GM08714 (cell line): ENCODE data around the gene PPP2CA.
"Not testable (repeated sequence)": the region's sequence is repeated elsewhere in the genome, so short reads cannot be mapped to it uniquely, and the experiment has no call there.

ENCODE experiments used
- H3K4me3 ChIP-seq: fragments of 200-500 bp; sonication (Bioruptor generic); 2 replicates; pipeline ENCODE4 v1.5.1; 2014; ENCODE audit warnings: mild to moderate bottlenecking, low read length, inconsistent platforms
- ZNF274 ChIP-seq: IDR thresholded peaks from 2 replicates; pipeline ENCODE4 v1.6.1; 2012; ENCODE audit warnings: mild to moderate bottlenecking, low read depth, low read length

PPP2CA gene

DNA sequence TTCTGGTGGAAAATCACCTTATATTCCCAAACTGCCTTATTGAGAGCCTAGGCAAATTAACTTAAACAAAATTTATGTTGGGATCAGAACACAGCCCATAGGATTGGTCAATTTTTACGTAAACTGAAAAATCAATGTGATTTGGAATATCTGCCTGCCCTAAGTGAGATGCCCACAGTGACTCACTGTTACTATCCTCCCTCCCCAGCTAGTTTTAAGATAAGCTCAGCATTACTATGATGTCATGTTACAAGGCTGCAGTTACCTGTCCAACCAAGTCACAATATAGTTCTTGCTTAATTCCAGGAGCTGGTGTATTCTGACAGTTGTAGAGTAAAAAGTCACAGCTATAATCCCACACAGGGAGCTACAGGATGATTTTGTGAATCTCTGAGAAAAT is 72.2 kb downstream of the PPP2CA start:
- TF ChIP-seq ZNF274: no peak
- H3K4me3 ChIP-seq: no peak overlapping the region

DNA sequence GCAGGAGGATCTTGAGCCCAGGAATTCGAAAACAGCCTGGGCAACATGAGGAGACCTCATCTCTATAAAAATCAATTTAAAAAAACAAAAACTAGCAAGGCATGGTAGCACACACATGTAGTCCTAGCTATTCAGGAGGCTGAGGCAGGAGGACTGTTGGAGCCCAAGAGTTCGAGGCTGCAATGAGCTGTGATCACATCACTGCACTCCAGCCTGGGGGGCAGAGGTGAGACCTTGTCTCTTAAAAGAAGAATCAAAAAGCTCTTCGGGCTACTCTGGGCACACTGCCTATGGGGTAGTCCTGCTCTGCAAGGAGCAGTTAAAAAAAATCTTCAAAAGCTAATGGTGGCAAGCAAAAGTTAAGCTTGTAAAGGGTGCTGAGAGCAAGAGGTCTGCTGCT is 72.6 kb downstream of the PPP2CA start:
- TF ChIP-seq ZNF274: no peak
- no peak overlapping the region for H3K4me3 ChIP-seq

DNA sequence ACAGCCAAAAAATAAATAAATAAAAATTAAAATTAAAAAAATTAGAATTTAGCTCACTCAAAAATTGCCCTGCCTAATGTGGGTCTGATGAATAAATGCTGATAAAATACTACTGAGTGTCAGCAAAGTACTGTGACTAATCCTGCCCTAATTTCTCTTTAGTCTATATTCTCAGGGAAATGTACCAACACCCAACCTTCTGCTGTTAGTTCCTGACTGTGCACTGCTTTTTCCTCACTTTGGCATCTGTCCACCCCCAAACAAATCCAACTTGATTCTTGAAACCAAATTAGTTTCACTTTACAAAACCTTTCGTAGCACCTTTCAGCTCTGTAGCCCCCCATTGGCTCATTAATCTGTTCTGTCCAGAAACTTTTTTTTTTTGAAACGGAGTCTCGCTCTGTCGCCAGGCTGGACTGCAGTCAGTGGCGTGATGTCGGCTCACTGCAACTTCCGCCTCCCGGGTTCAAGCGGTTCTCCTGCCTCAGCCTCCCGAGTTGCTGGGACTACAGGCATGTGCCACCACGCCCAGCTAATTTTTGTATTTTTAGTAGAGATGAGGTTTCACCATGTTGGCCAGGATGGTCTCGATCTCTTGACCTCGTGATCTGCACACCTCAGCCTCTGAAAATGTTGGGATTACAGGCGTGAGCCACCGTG is 73.6 kb downstream of the PPP2CA start:
- not testable (repeated sequence) for H3K4me3 ChIP-seq

DNA sequence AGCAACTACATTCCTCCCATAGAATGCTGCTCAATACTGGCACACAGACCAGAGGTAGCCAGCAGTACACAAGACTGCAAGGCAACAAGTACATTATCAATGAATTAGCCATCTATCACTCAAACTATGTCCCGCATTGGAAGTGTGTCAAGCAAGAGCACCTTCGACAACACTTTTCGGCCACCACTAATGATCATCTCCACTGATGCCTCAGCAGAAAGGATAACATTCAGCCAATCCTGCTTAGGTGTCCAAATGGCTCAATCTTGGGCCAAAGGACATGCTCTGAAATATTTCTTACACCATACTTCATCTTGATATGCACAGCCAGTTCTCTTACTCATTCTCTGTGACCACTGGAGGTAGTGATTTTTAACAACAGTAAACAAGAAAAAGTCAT is 74.2 kb downstream of the PPP2CA start:
- no peak overlapping the region for H3K4me3 ChIP-seq
- TF ChIP-seq ZNF274: no peak

DNA sequence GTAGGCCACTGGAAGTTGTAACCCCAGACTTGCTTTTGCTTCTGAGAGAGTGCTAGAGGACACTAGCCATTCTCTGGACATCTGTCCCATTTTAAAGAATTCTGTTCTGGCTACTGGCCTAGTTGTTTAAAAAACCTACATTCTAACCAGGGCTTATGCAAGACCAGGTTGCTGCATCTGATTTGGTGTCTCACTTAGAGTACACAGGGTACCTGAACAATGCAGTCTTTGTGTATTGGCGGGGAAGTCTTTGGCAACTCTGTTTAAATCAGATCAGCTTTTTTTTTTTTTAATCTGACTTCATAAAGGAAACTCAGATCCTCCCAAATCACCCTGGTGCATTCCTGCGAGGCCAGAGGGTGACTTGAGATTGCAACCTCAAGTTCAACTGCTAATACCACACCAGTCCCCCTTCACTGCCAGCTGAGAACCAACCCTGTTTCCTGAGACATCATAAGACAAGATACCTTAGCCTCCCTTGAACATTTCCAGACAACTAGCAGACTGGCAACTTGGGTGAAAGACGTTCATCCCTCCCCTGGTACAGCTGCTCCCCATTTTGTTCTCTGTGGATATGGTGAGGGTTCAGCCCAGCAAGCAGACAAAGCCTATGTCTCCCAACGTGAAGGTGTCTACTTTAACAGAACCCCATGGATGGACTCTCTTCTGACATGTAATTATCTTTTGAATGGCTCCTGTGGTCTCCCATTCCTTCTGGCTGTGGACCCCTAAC is 76.1 kb downstream of the PPP2CA start:
- no peak overlapping the region for H3K4me3 ChIP-seq
- no peak for TF ChIP-seq ZNF274

DNA sequence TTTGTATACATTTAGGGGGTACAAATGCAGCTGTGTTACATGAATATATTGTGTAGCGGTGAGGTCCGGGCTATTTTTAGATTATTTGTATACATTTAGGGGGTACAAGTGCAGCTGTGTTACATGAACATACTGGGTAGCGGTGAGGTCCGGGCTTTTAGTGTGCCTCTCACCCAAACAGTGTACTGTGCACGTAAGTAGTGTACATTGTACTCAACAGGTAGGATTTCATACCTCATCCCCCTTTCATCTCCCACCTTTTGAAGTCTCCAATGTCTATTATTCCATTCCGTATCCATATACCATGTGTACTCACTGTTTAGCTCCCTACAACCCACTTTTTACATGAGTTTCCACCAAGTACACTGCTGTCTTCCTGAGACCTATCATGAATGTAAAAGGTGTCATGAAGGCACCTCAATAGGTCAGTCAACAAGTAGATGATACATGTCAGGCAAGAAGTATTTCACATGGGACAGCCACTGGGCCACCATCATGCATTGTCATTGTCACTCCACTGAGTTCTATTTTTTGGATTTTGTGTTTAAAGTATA is 76.8 kb downstream of the PPP2CA start:
- TF ChIP-seq ZNF274: no peak
- no peak overlapping the region for H3K4me3 ChIP-seq

DNA sequence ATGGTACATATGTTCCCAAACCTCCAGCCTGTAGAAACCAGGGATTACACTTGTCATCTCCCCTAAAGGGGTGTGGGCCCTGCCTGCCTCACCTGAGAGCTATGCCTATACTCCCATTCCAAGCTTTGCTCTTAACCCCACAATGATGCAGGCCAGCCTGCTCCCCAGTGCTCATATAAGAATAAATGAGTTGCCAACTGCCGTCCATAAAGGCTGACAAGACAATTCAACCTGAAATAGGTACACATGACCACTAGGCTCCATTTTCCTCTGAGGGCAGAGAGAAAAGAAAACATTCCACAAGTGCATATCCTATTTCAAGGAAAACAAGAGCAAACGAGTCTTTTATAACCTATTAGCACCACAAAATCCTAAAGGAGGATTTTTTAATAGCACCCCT is 77.6 kb downstream of the PPP2CA start:
- TF ChIP-seq ZNF274: no peak

DNA sequence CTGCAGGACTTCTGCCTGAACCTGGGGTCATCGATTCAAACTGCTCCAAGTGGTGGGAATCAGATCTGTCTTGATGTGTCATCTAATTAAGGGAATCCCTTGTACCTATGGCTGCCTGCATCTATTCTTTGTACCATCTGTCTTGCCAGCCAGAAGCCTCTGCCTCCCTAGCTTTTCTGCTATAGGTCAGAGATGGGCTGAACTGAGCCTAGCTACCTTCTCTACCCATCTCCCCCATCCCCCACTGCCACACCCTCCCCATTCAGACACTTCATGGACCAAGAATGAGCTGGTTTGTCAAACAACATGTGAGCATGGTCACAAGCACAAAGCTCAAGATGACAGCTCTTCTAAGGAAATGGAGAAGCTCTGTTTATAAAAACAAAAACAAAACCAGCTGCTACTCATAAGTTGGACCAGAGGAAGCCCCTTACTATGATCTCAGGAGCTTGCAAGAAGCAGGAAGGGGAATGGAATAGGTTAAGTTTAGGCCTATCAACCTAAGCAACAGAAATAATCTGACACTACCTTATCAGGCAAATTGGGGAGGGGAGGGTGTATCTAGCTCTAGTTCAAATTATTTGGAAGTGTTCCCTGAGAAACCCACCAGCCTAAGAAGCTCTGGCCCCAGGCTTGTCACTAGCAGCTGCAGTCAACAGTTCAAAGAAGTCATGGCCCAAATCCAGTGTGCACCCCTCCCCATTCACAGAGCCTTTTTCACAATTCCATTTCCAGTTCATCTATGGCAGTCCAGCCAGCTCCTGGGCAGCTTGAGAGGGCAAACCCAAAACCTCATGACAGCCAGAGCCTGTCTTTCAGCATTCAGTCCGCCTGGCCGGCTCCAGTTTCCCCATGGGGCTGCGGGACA is 79.0 kb downstream of the PPP2CA start:
- no peak overlapping the region for H3K4me3 ChIP-seq
- TF ChIP-seq ZNF274: no peak

More for the DNA sequence above, 77.6 kb downstream of the PPP2CA start:
- no peak overlapping the region for H3K4me3 ChIP-seq

DNA sequence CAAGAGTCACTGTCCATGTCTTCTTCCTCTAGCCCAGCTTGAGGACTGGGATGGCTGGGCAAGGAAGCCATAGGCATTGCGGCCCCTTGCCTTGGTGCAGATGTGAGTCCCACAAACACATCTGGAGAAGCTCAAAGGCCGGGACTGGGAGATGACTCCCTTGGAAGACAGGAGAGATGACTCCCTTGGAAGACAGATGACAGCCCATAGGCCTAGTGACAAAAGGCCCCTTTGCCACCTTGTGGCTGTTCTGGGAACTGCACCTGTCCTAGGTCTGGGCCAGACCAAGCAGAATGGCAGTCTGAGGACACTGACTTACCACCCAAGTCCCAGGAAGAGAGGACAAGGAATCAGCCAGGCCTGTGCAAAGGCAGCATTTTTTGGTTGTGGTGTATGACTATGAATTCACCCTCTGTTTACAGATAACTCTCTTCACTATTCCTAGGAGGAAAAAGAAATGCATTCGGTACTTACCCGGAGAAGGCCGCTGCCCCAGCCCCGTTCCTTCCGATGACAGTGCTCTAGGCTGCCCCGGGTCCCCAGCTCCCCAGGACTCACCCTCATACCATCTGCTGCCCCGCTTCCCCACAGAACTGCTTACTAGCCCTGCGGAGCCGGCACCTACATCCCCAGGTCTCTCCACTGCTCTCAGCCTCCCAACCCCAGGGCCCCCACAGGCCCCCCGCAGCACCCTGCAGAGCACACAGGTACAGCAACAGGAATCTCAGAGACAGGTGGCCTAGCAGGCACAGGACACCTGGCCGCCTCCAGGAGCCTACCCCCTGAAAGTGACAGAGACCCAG is 79.9 kb downstream of the PPP2CA start:
- no peak overlapping the region for H3K4me3 ChIP-seq

DNA sequence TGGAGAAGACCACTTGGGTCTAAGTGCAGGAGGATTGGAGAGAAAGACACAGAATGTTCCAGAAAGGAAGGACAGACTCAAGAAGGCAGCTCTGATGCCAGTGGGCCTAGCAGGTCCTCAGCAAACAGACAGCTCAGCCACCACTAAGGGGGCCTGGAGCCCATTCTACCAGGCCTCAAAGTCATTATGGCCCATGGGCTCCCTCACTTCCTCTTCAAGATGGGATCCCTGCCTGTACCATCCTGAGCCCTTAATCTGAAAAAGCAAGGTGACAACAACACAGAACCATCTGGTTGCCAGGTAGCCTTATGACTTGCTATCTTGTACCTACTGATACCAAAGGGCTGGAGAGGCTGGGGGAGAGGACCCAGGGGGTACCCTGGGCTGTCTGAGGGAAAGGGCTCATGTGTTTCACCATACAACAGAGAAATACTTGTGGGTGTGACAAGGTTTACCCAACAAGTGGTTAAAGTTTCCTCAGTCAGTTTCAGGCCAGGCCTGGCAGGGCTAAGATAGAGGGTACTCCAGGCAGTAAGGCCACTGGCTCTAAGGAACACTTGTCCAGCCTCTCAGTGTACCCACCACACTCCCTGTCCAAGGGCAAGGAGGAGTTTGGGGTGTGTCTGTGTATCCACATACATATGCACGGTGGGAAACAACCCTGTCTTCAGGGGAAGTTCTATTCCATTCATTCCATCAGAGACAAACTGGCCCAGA is 80.7 kb downstream of the PPP2CA start:
- no peak overlapping the region for H3K4me3 ChIP-seq
- TF ChIP-seq ZNF274: no peak

More for the DNA sequence above, 79.9 kb downstream of the PPP2CA start:
- TF ChIP-seq ZNF274: no peak
